Stimulated activated CD4-positive, alpha-beta T cell treated with anti-CD3 and anti-CD28 coated beads, TNF-alpha, amount 100 ng/mL, for 4 hours (primary cell): ENCODE data around the gene SCGN.

Source experiments
- DNase-seq, 3 experiments: peaks; one replicate each; pipeline ENCODE4 v3.0.0-alpha.2; 2020; ENCODE audit warnings: low read depth in 3 of 3

The SCGN gene, protein sequence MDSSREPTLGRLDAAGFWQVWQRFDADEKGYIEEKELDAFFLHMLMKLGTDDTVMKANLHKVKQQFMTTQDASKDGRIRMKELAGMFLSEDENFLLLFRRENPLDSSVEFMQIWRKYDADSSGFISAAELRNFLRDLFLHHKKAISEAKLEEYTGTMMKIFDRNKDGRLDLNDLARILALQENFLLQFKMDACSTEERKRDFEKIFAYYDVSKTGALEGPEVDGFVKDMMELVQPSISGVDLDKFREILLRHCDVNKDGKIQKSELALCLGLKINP

DNA sequence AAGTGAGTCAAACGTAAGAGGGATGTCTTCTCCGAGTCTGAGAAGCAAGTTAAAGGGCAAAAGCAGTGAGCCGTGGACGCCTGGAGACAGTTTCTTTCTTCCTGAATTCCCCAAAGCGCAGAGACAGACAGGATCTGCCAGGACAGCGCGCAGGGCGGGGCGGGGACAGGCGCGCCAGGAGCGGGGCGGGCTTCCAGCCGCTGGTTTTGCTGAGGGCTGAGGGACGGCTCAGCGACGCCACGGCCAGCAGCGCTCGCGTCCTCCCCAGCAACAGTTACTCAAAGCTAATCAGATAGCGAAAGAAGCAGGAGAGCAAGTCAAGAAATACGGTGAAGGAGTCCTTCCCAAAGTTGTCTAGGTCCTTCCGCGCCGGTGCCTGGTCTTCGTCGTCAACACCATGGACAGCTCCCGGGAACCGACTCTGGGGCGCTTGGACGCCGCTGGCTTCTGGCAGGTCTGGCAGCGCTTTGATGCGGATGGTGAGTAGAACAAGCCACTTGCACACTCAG is at the start of gene SCGN:
Gene SCGN, plus strand, starts transcription at position 209 of the 509 bp plus-strand sequence. Its CDS starts 189 bp downstream, at position 398.
- peak in 1 of 3 experiments; percentile 5 for DNase-seq

DNA sequence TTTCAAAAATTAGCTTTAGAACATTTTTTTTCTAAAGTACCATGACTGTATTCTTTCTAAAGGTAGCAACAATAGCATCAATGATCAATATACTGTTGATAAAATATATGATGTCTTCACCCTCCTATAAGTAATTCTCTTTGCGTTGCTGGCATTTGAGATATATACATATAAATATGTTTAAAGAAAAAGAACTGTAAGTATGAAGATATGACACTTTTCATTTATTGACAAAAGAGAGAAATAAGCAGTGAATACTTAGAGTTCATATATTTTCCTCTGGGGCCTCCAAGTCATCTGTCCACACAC is 49.4 kb upstream of the SCGN start:
- DNase-seq: no peak

DNA sequence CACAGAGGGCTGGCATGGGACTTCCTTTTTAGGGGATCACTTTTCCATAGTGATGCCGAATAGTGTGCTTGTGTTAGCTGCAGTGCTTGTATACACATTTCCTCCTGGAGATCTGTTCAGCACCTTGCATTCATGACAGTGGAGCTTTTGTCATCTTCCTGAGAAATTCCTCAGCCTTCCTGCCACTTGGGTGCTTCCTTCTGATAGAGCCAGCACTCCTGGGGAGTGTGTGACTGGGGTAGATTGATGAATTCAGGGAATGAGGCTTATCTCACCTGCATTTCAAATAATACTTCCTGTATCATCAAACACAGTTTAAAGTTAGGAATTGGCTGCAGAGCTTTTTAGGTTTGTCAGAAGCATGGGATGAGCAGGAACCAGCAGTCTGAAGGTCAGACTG is 48.8 kb upstream of the SCGN start:
- DNase-seq: no peak

DNA sequence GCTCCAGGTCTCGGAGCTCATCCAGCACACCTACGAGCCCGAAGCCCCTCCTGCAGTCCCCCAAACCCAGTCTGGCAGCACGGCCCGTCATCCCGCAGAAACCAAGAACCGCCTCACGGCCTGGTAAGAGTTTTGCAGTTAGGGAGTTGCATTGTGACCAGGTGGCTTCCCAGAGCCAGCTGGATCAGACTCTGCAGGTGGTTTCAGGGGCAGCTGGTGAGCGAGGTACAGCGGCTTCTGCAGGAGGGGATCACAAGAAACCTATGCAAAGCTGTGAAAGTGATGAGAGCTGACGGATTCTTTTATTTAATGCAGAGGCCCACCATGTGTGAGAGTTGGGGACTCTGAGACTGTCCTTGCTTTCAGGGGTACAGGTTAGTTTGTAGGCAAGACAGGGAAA is 45.9 kb upstream of the SCGN start:
- no peak for DNase-seq

DNA sequence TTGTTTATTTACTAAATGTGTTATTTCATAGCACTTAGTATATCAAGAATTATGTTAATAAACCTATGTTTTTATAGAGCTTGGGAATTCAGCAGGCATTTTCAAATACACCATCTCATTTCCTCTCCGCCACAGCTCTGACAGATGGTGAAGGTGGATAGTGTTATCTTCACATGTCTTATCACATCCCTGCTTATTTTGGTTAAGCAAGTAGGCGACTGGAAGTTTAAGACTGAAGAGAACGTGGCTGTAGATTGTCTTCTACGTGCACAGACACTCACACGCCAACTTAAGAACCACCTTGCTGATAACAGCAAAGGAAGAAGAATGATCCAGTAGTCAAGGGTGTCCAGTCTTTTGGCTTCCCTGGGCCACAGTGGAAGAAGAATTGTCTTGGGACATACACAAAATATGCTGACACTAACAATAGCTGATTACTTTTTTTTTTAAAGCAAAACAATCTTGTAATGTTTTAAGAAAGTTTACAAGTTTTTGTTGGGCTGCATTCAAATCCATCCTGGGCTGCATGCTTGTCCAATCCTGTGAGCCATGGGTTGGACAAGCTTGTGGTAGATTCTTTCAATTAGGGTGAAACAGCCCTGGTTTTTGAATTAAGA is 43.3 kb upstream of the SCGN start:
- no peak for DNase-seq

DNA sequence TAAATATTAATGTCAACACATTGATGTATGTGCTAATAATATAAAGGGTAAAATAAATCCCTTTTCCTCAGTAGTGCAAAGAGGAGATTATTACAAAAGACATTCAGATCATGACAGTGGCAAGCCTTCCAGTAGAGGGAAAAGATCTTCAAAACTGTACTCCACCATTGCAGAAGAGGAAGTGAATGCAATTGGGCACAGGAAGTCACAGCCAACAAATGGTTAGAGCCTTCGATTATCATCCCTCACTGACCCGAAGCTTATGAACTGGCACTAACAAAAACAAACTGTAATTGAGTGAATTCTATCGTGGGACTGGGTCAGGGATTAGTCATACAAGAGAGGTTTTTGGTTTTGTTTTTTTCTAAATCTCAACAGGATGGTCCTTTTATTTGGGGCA is 39.3 kb upstream of the SCGN start:
- no peak for DNase-seq

DNA sequence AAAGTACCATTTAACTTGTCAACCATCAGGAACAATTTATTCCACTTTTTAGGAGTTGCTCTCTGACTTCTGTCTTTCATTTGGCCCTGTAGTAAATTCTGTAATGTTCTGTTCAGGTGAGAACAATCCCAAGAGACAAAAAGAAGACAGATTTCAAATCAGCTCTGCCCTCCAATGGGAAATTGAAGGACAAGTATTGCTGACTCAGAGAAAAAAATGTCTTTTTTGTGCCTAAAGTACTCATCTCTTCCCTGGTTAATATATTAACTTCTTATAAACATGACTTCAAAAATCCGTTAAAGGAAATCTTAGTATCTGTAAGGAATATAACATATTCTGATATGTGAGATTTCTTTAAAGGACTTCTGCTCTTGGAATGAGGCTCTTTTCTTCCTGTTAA is 38.6 kb upstream of the SCGN start:
- no peak for DNase-seq

DNA sequence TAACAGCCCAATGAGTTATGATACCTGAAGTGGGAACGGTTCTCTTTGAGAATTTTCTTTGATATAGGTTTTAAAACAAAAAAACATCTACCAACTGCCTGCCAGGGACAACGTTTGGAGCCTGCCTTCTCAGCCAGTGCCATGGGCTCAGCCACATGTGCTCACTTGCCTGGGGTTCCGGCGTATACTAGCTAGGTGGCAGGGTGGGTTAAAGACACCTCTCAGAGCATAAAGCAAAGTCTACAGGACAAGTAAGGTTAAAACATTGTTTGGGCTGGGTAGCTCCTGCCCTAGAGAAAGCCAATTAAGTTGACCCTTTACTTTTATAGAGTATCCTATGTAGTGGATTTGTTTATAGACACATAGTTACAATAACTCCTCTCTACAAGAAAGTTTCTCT is 38.0 kb upstream of the SCGN start:
- DNase-seq: no peak

DNA sequence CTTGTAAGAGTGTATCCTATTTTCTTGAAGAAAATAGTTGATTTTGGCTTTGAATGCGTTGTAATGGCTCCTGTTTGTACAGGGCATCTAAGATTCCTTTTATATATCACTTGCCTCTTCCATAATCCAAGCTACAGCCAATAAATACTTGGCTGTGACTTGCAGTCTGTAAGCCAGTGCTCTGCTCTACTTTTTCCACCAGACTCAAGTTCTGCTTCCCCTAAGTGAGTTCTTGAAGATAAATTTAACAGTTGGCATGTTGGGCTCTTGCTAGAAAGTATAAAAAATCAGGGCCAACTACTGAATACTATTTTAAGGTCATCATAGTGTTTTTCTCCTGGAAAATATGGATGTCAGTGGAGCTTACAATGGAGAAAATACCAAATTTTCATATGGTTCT is 36.5 kb upstream of the SCGN start:
- DNase-seq: no peak

DNA sequence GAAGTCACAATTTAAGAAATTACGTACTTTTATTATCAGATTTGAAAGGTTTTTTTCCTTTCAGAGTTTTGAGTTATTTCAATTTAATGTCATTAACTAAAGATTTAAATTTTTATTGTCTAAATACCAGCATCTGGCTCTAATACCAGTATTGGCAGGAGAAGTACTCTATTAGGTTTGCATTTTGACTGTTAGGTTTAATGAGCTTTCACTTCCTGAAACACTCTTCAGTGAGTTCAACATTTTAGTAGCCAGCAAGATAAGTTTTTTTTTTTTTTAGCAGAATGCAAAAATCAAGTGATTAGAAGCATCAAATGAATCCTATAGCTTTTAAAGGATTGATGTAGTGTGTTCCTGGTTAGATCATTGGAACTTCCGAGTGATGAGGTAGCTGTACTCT is 34.0 kb upstream of the SCGN start:
- no peak for DNase-seq

DNA sequence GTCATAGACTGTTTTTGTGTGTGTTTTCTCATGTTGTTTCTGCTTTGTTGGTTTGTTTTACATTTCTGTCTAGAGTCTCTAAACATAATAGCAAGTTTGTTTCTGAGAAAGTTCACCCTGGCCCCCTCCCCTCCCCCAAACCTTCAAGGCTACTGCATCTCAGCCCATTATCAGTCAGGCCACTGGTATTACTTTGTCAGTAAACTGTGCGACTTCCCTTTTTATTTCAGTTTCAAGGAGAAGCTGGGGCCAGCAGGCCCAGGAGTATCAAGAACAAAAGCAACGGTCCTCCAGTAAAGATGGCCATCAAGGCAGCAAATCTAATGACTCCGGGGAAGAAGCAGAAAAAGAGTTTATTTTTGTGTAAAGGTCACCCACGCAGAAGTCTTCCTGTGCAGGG is 32.8 kb upstream of the SCGN start:
- DNase-seq: no peak

DNA sequence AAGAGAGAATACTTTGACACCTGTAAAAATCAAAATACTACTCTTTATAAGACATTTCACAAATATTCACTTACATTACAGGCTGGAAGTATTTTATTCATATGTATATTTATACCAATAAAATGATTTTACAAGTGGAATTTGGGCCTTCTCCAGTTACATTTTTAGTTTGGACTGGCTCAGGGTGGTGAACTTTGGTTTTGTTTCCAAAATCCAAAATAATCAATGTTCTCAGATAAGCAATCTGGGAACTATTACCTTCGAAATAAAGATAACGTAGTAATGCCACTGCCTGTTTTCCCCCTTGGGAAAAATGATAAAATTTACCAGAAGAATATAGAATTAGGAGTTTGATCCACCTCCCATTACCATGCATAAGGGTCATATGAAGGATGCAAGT is 31.6 kb upstream of the SCGN start:
- DNase-seq: no peak

DNA sequence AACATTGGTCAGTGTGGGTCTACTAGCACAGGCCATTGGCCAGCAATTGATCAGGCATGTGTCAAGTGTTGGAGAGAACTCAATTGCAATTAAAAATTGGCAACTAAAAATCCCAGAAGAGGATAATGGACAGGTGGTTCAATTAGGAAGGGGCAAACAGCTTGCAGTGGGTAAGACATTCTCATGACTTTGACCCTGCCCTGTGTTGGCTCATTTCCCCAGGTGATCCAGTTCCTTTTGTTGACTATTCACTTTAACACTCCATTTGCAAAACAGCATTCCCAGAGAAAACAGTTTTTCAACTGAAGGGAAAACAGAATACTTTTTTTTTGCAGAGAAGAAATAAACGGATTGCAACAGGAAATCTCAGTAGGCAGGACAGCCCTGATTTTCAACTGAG is 28.9 kb upstream of the SCGN start:
- DNase-seq: no peak

DNA sequence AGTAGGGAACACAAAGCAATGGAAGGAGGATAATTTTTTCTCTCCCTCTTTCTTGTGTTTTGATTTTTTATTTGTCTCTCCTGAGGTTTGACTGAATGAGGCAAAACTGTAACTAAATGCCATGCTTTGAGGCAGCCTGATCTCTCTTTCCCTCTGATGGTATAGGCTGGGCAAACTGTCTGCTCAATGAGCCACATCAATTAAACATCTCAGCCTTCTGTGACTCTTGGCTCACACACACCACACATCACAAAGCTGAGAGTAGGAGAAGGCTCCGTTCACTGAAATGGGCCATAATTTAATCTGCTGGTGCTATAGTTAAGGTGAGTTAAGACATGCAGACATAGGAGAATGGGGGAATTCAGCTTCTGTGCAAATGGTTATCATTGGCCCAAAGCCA is 28.1 kb upstream of the SCGN start:
- no peak for DNase-seq

DNA sequence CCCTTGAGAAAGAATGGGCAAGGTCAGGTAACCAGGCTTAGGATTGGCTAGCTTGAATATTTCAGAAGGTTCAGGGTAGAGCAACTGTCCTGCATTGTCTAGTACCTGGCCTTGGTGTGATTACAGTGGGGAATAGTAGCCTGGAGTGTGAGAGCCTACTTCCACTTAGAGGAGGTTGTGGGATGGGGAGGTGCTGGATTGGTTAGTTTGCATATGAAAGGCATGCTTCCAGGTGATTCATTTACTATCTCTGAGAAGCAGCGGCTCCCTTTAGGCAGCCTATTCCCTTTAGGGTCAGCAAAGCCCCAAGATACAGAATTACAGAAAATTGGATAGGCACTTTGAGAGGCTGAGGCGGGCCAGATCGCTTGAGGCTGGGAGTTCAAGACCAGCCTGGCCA is 25.0 kb upstream of the SCGN start:
- no peak for DNase-seq

DNA sequence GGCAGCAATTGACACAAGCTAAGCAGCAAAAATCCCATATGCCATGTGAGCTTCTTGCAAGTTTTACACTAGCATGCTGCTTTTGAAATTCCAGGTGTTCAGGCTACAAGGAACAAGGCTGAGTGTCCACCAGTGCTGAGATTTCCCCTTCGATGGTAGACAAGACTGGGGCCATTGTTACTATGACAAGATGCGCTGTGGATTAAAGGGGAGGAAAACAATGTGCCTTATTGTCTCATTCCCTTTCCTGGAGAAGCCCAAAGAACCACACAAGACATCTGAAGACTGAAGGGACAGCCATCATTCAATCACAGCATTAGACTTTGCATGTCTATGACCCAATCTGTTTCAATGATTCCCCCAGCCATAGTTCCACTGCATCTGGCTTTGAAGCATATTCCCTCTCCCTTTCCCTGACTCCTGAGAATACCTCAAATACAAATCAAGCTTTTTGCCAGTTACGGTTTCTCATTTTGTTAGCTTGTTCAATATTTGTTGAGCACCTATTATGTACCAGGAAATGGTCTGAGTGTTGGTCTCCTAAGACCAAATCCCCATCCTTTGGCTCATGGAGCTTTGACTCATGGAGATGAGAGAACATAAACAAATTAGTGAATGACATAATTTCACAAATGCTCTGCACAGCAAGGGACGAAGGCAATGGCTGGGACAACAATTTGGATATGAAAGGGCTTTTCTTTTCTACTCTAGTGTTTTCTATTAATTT is 23.4 kb upstream of the SCGN start:
- DNase-seq: no peak

DNA sequence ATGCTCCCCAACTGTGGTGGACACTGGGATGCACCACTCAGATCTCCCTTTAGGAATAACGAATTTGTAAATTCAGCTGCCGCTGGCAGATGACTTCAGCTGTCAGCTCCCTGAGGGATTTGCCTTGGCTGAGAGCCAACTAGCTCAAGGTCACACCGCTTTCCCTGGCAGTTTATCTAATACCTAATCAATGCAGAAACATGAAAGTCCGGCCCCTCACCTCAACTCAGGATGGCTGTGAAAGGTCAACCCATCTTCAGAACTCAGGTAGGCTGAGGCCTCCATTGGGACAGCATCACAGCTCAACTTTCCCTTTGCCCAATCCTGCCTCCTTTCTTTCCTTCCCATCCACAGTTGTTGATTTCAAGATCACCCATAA is 22.8 kb upstream of the SCGN start:
- DNase-seq: no peak

DNA sequence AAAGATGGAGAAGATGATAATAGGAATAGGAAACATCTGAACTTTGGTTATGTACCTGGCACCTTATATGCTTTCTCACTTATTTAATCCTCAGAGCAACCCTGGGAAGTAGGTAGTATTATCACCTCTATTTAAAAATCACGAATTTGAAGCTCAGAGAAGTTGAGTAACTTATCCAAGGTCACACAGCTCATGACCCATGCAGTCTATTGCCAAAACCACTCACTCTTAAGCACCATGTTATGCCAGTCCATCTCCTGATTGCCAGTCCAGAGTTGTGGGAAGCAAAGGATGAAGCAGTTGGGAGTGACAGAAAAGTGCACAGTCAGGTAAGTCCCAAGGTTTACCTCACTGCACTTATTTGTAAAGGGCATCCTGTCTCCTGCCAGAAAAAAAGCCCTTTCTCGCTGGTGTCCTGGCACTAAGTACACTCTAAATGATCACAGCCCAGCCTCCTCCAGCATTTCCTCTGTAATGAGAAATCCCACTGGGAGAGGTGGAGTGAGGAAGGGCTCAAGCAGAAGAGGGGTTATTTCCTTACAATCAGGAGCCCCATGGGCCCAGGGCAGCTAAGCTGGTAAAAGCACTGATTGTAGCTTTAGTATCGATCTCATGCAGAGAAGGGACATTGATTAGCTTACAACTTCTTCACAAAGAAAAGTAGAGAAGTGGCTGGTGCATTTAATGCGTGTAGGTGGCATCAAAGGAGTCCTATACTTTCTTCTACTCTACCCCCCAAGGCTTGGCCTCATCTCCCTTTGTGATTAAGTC is 21.3 kb upstream of the SCGN start:
- no peak for DNase-seq

DNA sequence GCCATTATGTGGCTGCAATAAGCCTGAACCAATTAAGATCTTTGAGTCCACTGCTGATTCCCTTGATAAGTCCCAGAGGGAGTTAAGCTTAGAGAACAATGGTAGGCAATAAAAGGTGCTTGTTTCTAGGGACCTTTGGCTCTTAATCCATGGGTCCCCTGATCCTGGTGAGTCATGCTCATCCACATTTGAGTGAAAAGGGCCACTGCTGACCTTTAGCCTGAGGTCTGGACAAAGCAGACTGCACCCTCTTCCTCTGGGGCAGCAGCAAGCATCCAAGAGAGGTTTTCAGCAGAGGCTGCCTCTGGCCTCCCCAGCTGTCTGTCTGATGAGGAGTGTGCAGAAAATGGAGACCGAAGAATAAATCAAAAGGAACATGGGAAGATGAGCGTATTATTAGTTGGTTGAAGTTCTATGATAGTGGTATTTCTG is 16.1 kb upstream of the SCGN start:
- no peak for DNase-seq

DNA sequence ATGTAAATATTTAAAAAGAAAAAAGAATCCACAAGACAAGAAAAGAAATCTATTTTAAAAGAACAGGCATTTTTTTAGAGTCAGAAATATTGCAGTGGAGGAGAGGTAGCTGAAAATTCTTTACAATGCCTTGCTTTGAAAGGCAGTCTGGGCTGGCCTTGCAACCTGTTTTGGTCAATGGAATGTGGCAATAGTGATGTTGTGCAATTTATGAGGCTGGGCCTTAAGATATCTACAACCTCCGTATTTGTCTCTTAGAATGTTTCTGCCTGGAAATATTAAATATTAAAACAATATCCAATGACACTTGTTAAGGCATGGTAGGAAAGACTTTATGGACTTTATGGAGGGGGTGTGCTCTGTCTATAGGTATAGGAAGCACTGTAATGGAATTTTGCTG is 14.8 kb upstream of the SCGN start:
- no peak for DNase-seq

DNA sequence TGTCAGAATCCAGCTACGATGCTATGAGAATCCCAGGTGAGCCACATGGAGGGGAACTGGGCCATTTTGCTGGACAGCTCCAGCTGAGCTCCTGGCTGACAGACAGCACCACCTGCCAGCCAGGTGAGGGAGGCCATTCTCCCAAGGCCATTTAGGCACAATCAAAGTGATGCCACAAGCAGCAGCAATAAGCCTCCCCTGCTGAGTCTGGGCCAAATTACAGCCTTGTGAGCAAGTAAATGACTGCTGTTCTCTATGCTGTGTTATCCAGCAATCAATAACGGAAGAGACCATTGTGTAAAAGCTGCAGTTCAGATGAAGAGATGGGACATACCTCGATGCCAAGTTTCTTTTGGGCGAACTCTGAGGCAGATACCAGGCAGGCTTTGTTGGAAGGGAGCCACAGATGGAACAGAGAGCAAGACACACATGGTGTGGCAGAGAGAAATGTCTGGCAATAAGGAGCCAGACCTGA is 14.0 kb upstream of the SCGN start:
- no peak for DNase-seq

DNA sequence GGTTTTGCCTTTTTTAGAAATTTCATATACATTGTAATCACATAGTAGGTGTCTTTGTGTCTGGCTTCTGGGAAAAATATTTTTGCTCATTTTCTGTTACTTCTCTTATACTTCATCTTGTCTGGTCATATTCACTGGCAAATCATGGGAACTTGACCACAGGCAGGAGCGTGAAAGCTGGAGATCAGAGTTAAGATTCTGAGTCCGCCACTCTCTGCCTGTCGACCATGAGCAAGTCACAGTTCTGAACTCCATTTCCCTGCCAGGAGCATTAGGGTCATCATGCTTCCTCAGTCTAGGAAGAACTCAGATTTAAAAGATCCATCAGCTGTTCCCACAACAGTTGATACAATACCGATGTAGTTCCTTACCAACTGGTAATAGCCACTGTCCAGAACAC is 12.4 kb upstream of the SCGN start:
- DNase-seq: no peak
